CD4-positive, alpha-beta T cell treated with Interleukin-17A for 4 hours (primary cell): Measurements from ENCODE around the gene OLFM3.

Source experiments
- DNase-seq: peaks from one replicate; pipeline ENCODE4 v3.0.0-alpha.2; 2020; ENCODE audit warnings: mixed read lengths

OLFM3 gene

DNA sequence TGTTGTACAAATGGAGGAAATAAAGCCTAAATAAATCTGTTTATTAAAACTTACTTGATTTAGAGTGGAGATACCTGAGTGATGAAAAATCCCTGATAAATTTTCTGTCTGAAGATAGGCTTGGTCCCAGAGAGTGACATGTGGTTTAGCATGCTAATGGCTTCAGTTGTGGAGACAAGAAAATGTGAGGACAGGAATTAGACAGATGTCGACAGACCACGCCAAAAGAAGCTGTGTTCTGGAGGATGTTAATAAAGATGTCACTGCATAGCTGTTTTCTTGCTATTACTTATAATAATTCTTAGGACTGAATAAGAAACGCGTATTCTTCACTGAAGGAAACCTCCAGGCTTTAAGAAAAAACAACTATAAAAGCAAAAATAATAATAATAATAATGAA, 154.9 kb downstream of the OLFM3 start:
- no peak for DNase-seq

DNA sequence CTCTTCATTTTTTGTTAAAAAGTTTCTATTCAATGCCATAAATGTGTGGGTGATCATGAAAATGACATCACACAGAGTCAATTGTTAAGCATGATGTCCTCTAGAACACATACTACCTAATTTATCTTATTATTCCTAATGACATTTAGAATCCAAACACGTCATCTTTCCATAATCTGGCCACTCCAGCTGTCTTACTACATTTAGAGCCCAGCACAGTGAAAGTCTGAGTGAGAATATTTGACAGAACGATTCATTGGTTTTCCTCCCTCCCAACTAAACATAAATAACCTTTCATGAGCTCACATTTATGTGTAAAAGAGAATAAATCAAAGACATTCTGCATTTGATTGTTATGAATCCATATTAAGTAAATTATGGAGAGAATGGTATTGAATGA, 160.7 kb downstream of the OLFM3 start:
- DNase-seq, result no peak

- DNase-seq, result no peak
These were observed 163.4 kb downstream of the OLFM3 start for GRCh38 chr1:101833312-101833711.

- DNase-seq, result no peak
These were observed 170.3 kb downstream of the OLFM3 start for GRCh38 chr1:101826416-101826815.

DNA sequence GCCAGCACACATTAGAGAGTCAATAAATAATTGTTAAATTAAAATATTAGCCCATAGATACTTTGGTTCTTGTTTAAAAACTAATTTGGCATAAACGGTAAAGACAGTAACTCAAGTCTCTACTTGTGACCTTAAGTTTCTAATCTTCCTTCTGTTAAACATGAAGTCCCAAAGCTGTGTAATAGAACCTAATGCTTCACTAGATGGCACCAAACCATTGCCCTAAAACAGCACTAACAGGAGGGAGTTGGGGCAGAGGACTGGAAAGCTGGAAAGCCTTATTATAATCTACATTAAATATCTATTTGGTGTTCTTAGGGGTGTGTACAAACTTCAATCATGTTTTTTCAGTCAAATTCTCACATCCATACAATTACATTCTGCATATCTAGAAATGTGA, 176.7 kb downstream of the OLFM3 start:
- no peak for DNase-seq

- DNase-seq, result no peak
These were observed 180.5 kb downstream of the OLFM3 start for GRCh38 chr1:101816262-101816661.

- no peak for DNase-seq
These were observed 198.3 kb downstream of the OLFM3 start for GRCh38 chr1:101798417-101798816.

GRCh38 chr1:101797722-101798121, 199.0 kb downstream of the OLFM3 start:
- DNase-seq, result no peak

GRCh38 chr1:101781201-101781831, 215.4 kb downstream of the OLFM3 start:
- DNase-seq, result no peak

GRCh38 chr1:101769520-101769919, 227.2 kb downstream of the OLFM3 start:
- DNase-seq, result no peak

GRCh38 chr1:101757985-101758384, 238.7 kb downstream of the OLFM3 start:
- DNase-seq, result no peak

DNA sequence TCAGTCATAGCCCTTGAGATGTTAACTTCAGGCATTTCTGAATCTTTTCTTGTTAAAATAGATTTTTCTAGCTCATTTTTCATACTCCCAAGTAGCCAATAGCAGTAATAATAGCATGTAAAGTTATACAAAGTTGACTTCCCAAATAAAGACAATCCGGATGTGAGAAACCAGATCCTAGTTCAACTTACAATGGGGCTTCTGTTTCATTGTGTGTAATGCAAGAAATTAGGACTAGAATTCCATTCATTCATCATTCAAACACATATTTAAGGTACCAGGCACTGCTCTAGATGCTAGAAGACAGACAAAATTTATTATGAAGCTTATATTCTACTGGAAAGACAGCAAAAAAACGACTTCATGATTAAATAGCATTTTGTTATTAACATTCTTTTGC, 240.3 kb downstream of the OLFM3 start:
- DNase-seq, result no peak
